ENCODE measurements around the gene ASTN1. TPM values are rescaled to one million over a fixed set of nuclear protein-coding genes. Genes with fewer than 3 reads are reported as not detected.
"Not testable (repeated sequence)": the region's sequence is repeated elsewhere in the genome, so short reads cannot be mapped to it uniquely, and the experiment has no call there.

ASTN1 gene
- total RNA-seq, 2 experiments from 2014 or later: not detected

- no peaks in the 10 kb centered on the region for H3K9me3 Mint-ChIP-seq
- H3K27me3 Mint-ChIP-seq (ENCODE audit: low read depth): no peaks in the 10 kb centered on the region
- no peaks in the 10 kb centered on the region for H3K4me1 Mint-ChIP-seq (ENCODE audit: low read depth)
- H3K36me3 Mint-ChIP-seq (ENCODE audit: low read depth): no peaks in the 10 kb centered on the region
- no peak overlapping the region for H3K27ac Mint-ChIP-seq
- no peak overlapping the region for H3K4me3 Mint-ChIP-seq
- intact Hi-C loops (cut with micrococcal nuclease): no loop called here
- CTCF ChIA-PET: no interaction called here
- DNase-seq: no peak
These were observed 81.4 kb downstream of the ASTN1 start for GRCh38 chr1:177082855-177083693.

GRCh38 chr1:177080564-177080963 lies 83.9 kb downstream of the ASTN1 start:
- DNase-seq: no peak
- no peak overlapping the region for H3K27ac Mint-ChIP-seq
- H3K4me3 Mint-ChIP-seq: no peak overlapping the region
- H3K27me3 Mint-ChIP-seq (ENCODE audit: low read depth): no peaks in the 10 kb centered on the region
- H3K9me3 Mint-ChIP-seq: no peaks in the 10 kb centered on the region
- no peaks in the 10 kb centered on the region for H3K4me1 Mint-ChIP-seq (ENCODE audit: low read depth)
- CTCF ChIA-PET: no interaction called here
- intact Hi-C loops (cut with micrococcal nuclease): no loop called here
- no peaks in the 10 kb centered on the region for H3K36me3 Mint-ChIP-seq (ENCODE audit: low read depth)

- H3K36me3 Mint-ChIP-seq (ENCODE audit: low read depth): no peaks in the 10 kb centered on the region
- no peak overlapping the region for H3K27ac Mint-ChIP-seq
- intact Hi-C loops (cut with micrococcal nuclease): no loop called here
- DNase-seq: no peak
- peaks cover 3% of the 10 kb centered on the region for H3K27me3 Mint-ChIP-seq (ENCODE audit: low read depth)
- H3K4me3 Mint-ChIP-seq: no peak overlapping the region
- no peaks in the 10 kb centered on the region for H3K4me1 Mint-ChIP-seq (ENCODE audit: low read depth)
- no peaks in the 10 kb centered on the region for H3K9me3 Mint-ChIP-seq
- CTCF ChIA-PET: no interaction called here
These were observed 86.6 kb downstream of the ASTN1 start for GRCh38 chr1:177077734-177078499.

GRCh38 chr1:177077006-177077405 lies 87.5 kb downstream of the ASTN1 start:
- no peak for DNase-seq
- Mint-ChIP-seq H3K4me1 (ENCODE audit: low read depth) (no peaks in the 10 kb centered on the region), H3K9me3 (no peaks in the 10 kb centered on the region), H3K27me3 (ENCODE audit: low read depth) (peaks cover 3% of the 10 kb centered on the region), H3K4me3 (no peak overlapping the region), H3K36me3 (ENCODE audit: low read depth) (no peaks in the 10 kb centered on the region), H3K27ac (no peak overlapping the region)
- CTCF ChIA-PET: no interaction called here
- intact Hi-C loops (cut with micrococcal nuclease): no loop called here

- H3K36me3 Mint-ChIP-seq (ENCODE audit: low read depth); CTCF ChIA-PET; DNase-seq; H3K27ac Mint-ChIP-seq; H3K4me1 Mint-ChIP-seq (ENCODE audit: low read depth); H3K9me3 Mint-ChIP-seq; H3K27me3 Mint-ChIP-seq (ENCODE audit: low read depth); intact Hi-C loops (cut with micrococcal nuclease); H3K4me3 Mint-ChIP-seq: not testable (repeated sequence)
These were observed 89.7 kb downstream of the ASTN1 start for GRCh38 chr1:177074811-177075210.

GRCh38 chr1:177069490-177069889 lies 95.0 kb downstream of the ASTN1 start:
- H3K27me3 Mint-ChIP-seq (ENCODE audit: low read depth): peaks cover 2% of the 10 kb centered on the region
- CTCF ChIA-PET: no interaction called here
- H3K36me3 Mint-ChIP-seq (ENCODE audit: low read depth): no peaks in the 10 kb centered on the region
- no peak overlapping the region for H3K27ac Mint-ChIP-seq
- intact Hi-C loops (cut with micrococcal nuclease): no loop called here
- no peak for DNase-seq
- no peaks in the 10 kb centered on the region for H3K9me3 Mint-ChIP-seq
- no peaks in the 10 kb centered on the region for H3K4me1 Mint-ChIP-seq (ENCODE audit: low read depth)
- H3K4me3 Mint-ChIP-seq: no peak overlapping the region

GRCh38 chr1:177067752-177068410 lies 96.6 kb downstream of the ASTN1 start:
- Mint-ChIP-seq H3K27me3 (ENCODE audit: low read depth) (no peaks in the 10 kb centered on the region), H3K4me3 (no peak overlapping the region), H3K9me3 (no peaks in the 10 kb centered on the region), H3K4me1 (ENCODE audit: low read depth) (no peaks in the 10 kb centered on the region), H3K36me3 (ENCODE audit: low read depth) (no peaks in the 10 kb centered on the region), H3K27ac (no peak overlapping the region)
- DNase-seq: no peak
- CTCF ChIA-PET: interaction anchor here (0.6 kb wide), 1 partner anchor 188 kb away, joined by 3 read pairs; no protein-coding TSS in a partner anchor
- intact Hi-C loops (cut with micrococcal nuclease): no loop called here

- intact Hi-C loops (cut with micrococcal nuclease): no loop called here
- CTCF ChIA-PET: no interaction called here
- H3K27ac Mint-ChIP-seq: no peak overlapping the region
These were observed 99.1 kb downstream of the ASTN1 start for GRCh38 chr1:177065430-177065829.

GRCh38 chr1:177063648-177064047 lies 100.9 kb downstream of the ASTN1 start:
- CTCF ChIA-PET: no interaction called here
- intact Hi-C loops (cut with micrococcal nuclease): no loop called here
- no peak for DNase-seq
- H3K9me3 Mint-ChIP-seq: no peaks in the 10 kb centered on the region
- no peaks in the 10 kb centered on the region for H3K27me3 Mint-ChIP-seq (ENCODE audit: low read depth)
- no peaks in the 10 kb centered on the region for H3K36me3 Mint-ChIP-seq (ENCODE audit: low read depth)
- no peak overlapping the region for H3K4me3 Mint-ChIP-seq
- H3K27ac Mint-ChIP-seq: no peak overlapping the region
- no peaks in the 10 kb centered on the region for H3K4me1 Mint-ChIP-seq (ENCODE audit: low read depth)

More at GRCh38 chr1:177065430-177065829, 99.1 kb downstream of the ASTN1 start:
- H3K27me3 Mint-ChIP-seq (ENCODE audit: low read depth): no peaks in the 10 kb centered on the region
- H3K4me3 Mint-ChIP-seq: no peak overlapping the region
- DNase-seq: no peak
- no peaks in the 10 kb centered on the region for H3K36me3 Mint-ChIP-seq (ENCODE audit: low read depth)
- H3K9me3 Mint-ChIP-seq: no peaks in the 10 kb centered on the region
- no peaks in the 10 kb centered on the region for H3K4me1 Mint-ChIP-seq (ENCODE audit: low read depth)

GRCh38 chr1:177054542-177054941 lies 110.0 kb downstream of the ASTN1 start:
- Mint-ChIP-seq H3K27me3 (ENCODE audit: low read depth) (peaks cover 3% of the 10 kb centered on the region), H3K36me3 (ENCODE audit: low read depth) (no peaks in the 10 kb centered on the region), H3K9me3 (no peaks in the 10 kb centered on the region), H3K27ac (no peak overlapping the region), H3K4me1 (ENCODE audit: low read depth) (no peaks in the 10 kb centered on the region), H3K4me3 (no peak overlapping the region)
- CTCF ChIA-PET: no interaction called here
- intact Hi-C loops (cut with micrococcal nuclease): no loop called here
- no peak for DNase-seq

- CTCF ChIA-PET: no interaction called here
- no peaks in the 10 kb centered on the region for H3K36me3 Mint-ChIP-seq (ENCODE audit: low read depth)
- intact Hi-C loops (cut with micrococcal nuclease): no loop called here
- peaks cover 5% of the 10 kb centered on the region for H3K27me3 Mint-ChIP-seq (ENCODE audit: low read depth)
- H3K9me3 Mint-ChIP-seq: no peaks in the 10 kb centered on the region
- no peak overlapping the region for H3K4me3 Mint-ChIP-seq
- no peak overlapping the region for H3K27ac Mint-ChIP-seq
- H3K4me1 Mint-ChIP-seq (ENCODE audit: low read depth): no peaks in the 10 kb centered on the region
- no peak for DNase-seq
These were observed 110.9 kb downstream of the ASTN1 start for GRCh38 chr1:177053648-177054047.

GRCh38 chr1:177048314-177049069 lies 116.0 kb downstream of the ASTN1 start:
- CTCF ChIA-PET: no interaction called here
- Mint-ChIP-seq H3K27ac (no peak overlapping the region), H3K36me3 (ENCODE audit: low read depth) (peaks cover 1% of the 10 kb centered on the region), H3K9me3 (no peaks in the 10 kb centered on the region), H3K4me3 (no peak overlapping the region), H3K27me3 (ENCODE audit: low read depth) (peaks cover 16% of the 10 kb centered on the region), H3K4me1 (ENCODE audit: low read depth) (no peaks in the 10 kb centered on the region)
- DNase-seq: no peak
- intact Hi-C loops (cut with micrococcal nuclease): no loop called here
